HEK293 (cell line): ENCODE data around the gene GPR39.

Source experiments
- CTCF ChIA-PET: fragments of 350-600 bp; formaldehyde crosslinking; extraction: SDS; loops from one replicate; lab custom pipeline; 2021; ENCODE audit warnings: antibody characterized with exemption; lab: Yijun Ruan, JAX
- POLR2A ChIA-PET: fragments of 300-600 bp; formaldehyde crosslinking; extraction: SDS; loops from one replicate; lab custom pipeline; 2020; ENCODE audit warnings: antibody characterized with exemption, inconsistent platforms; lab: Yijun Ruan, JAX
- H3K27ac ChIP-seq: fragments of 200-500 bp; sonication (Bioruptor generic); 2 replicates; pipeline ENCODE4 v1.5.1; 2014; ENCODE audit warnings: low read depth, low read length, control low read depth, inconsistent platforms; ENCODE audit errors: extremely low read depth
- H3K36me3 ChIP-seq, 2 experiments: fragments of 200-500 bp in 1 of 2; sonication (Bioruptor generic) in 1 of 2; 1 replicate in 1 of 2; 2 replicates in 1 of 2; pipeline ENCODE4 v1.5.1; 2014 to 2017; ENCODE audit warnings: inconsistent platforms in 2 of 2, low read length in 2 of 2; ENCODE audit not compliant: control insufficient read depth in 2 of 2, insufficient read depth in 1 of 2
- H3K4me1 ChIP-seq: fragments of 200-500 bp; sonication (Bioruptor generic); 2 replicates; pipeline ENCODE4 v1.5.1; 2014; ENCODE audit warnings: mild to moderate bottlenecking, low read length, inconsistent platforms; ENCODE audit not compliant: control insufficient read depth, insufficient read depth
- H3K4me3 ChIP-seq: 2 replicates; pipeline ENCODE4 v1.5.1; 2011; ENCODE audit warnings: low read depth, mild to moderate bottlenecking, control low read depth, low read length, moderate library complexity
- H3K9me3 ChIP-seq: fragments of 200-500 bp; sonication (Bioruptor generic); 2 replicates; pipeline ENCODE4 v1.5.1; 2014; ENCODE audit warnings: low read depth, low read length, inconsistent platforms; ENCODE audit not compliant: control insufficient read depth, insufficient read depth
- BCL11B ChIP-seq: fragments of 450-650 bp; formaldehyde crosslinking; IDR thresholded peaks from 2 replicates; pipeline ENCODE4 v1.5.1; 2016; ENCODE audit warnings: low read depth, missing biosample characterization, missing genetic modification characterization
- HOXD13 ChIP-seq: sonication (generic); formaldehyde crosslinking; IDR thresholded peaks from 2 replicates; pipeline ENCODE4 v1.8.0; 2022; ENCODE audit warnings: missing genetic modification reagents, borderline replicate concordance
- KLF7 ChIP-seq: fragments of 450-650 bp; formaldehyde crosslinking; IDR thresholded peaks from 2 replicates; pipeline ENCODE4 v1.5.1; 2016; ENCODE audit warnings: missing biosample characterization, missing genetic modification characterization, borderline replicate concordance
- PRDM1 ChIP-seq: fragments of 450-650 bp; formaldehyde crosslinking; IDR thresholded peaks from 2 replicates; pipeline ENCODE4; 2016; ENCODE audit warnings: missing biosample characterization, missing genetic modification characterization
- RBAK ChIP-seq: fragments of 450-650 bp; formaldehyde crosslinking; IDR thresholded peaks from 2 replicates; pipeline ENCODE4 v1.5.1; 2016; ENCODE audit warnings: missing biosample characterization, missing genetic modification characterization
- WT1 ChIP-seq: fragments of 450-650 bp; formaldehyde crosslinking; IDR thresholded peaks from 2 replicates; pipeline ENCODE4 v1.5.1; 2016; ENCODE audit warnings: missing biosample characterization, missing genetic modification characterization
- YY2 ChIP-seq: fragments of 450-650 bp; formaldehyde crosslinking; IDR thresholded peaks from 2 replicates; pipeline ENCODE4 v1.5.1; 2016; ENCODE audit warnings: missing biosample characterization, missing genetic modification characterization
- ZBTB1 ChIP-seq: fragments of 450-650 bp; formaldehyde crosslinking; IDR thresholded peaks from 2 replicates; pipeline ENCODE4 v1.5.1; 2016; ENCODE audit warnings: missing biosample characterization, missing genetic modification characterization
- ZBTB48 ChIP-seq: fragments of 450-650 bp; formaldehyde crosslinking; IDR thresholded peaks from 2 replicates; pipeline ENCODE4 v1.5.1; 2016; ENCODE audit warnings: missing biosample characterization, missing genetic modification characterization
- ZNF157 ChIP-seq: fragments of 450-650 bp; formaldehyde crosslinking; IDR thresholded peaks from 2 replicates; pipeline ENCODE4 v1.5.1; 2016; ENCODE audit warnings: missing biosample characterization, missing genetic modification characterization
- ZNF16 ChIP-seq: fragments of 450-650 bp; formaldehyde crosslinking; IDR thresholded peaks from 2 replicates; pipeline ENCODE4 v1.5.1; 2016; ENCODE audit warnings: low read depth, missing biosample characterization, missing genetic modification characterization
- ZNF174 ChIP-seq: fragments of 450-650 bp; formaldehyde crosslinking; IDR thresholded peaks from 2 replicates; pipeline ENCODE4 v1.5.0; 2017; ENCODE audit warnings: missing biosample characterization, mild to moderate bottlenecking, missing genetic modification characterization
- ZNF175 ChIP-seq: fragments of 450-650 bp; formaldehyde crosslinking; IDR thresholded peaks from 2 replicates; pipeline ENCODE4 v1.5.1; 2016; ENCODE audit warnings: missing biosample characterization, missing genetic modification characterization
- ZNF221 ChIP-seq: fragments of 450-650 bp; formaldehyde crosslinking; IDR thresholded peaks from 2 replicates; pipeline ENCODE4 v1.5.1; 2017; ENCODE audit warnings: missing biosample characterization, missing genetic modification characterization, borderline replicate concordance
- ZNF239 ChIP-seq: fragments of 450-650 bp; formaldehyde crosslinking; IDR thresholded peaks from 2 replicates; pipeline ENCODE4 v1.5.1; 2016; ENCODE audit warnings: missing biosample characterization, missing genetic modification characterization
- ZNF266 ChIP-seq: fragments of 450-650 bp; formaldehyde crosslinking; IDR thresholded peaks from 2 replicates; pipeline ENCODE4 v1.5.1; 2016; ENCODE audit warnings: missing biosample characterization, missing genetic modification characterization, low read depth
- ZNF341 ChIP-seq: fragments of 450-650 bp; formaldehyde crosslinking; IDR thresholded peaks from 2 replicates; pipeline ENCODE4; 2016; ENCODE audit warnings: low read depth, missing biosample characterization, missing genetic modification characterization
- ZNF366 ChIP-seq: fragments of 450-650 bp; formaldehyde crosslinking; conservative IDR thresholded peaks from 2 replicates; pipeline ENCODE4 v1.5.1; 2016; ENCODE audit warnings: missing biosample characterization, missing genetic modification characterization
- ZNF391 ChIP-seq: fragments of 450-650 bp; formaldehyde crosslinking; IDR thresholded peaks from 2 replicates; pipeline ENCODE4 v1.5.1; 2016; ENCODE audit warnings: low read depth, missing biosample characterization, missing genetic modification characterization, borderline replicate concordance
- ZNF549 ChIP-seq: fragments of 450-650 bp; IDR thresholded peaks from 2 replicates; pipeline ENCODE4 v1.5.1; 2018; ENCODE audit warnings: missing biosample characterization, missing genetic modification characterization, mild to moderate bottlenecking, inconsistent platforms, moderate library complexity
- ZNF585B ChIP-seq: fragments of 450-650 bp; formaldehyde crosslinking; IDR thresholded peaks from 2 replicates; pipeline ENCODE4 v1.5.1; 2016; ENCODE audit warnings: missing biosample characterization, missing genetic modification characterization
- ZNF629 ChIP-seq: fragments of 450-650 bp; formaldehyde crosslinking; IDR thresholded peaks from 2 replicates; pipeline ENCODE4 v1.5.1; 2017; ENCODE audit warnings: missing biosample characterization, missing genetic modification characterization
- ZNF664 ChIP-seq: fragments of 450-650 bp; formaldehyde crosslinking; IDR thresholded peaks from 2 replicates; pipeline ENCODE4 v1.5.1; 2016; ENCODE audit warnings: missing biosample characterization, missing genetic modification characterization
- ZNF747 ChIP-seq: fragments of 450-650 bp; formaldehyde crosslinking; IDR thresholded peaks from 2 replicates; pipeline ENCODE4 v1.5.1; 2016; ENCODE audit warnings: missing biosample characterization, missing genetic modification characterization
- ZNF776 ChIP-seq: fragments of 450-650 bp; formaldehyde crosslinking; IDR thresholded peaks from 2 replicates; pipeline ENCODE4 v1.5.0; 2017; ENCODE audit warnings: missing biosample characterization, missing genetic modification characterization, borderline replicate concordance
- ZNF843 ChIP-seq: fragments of 450-650 bp; formaldehyde crosslinking; IDR thresholded peaks from 2 replicates; pipeline ENCODE4 v1.5.1; 2016; ENCODE audit warnings: missing biosample characterization, missing genetic modification characterization
- ZSCAN16 ChIP-seq: fragments of 450-650 bp; formaldehyde crosslinking; IDR thresholded peaks from 2 replicates; pipeline ENCODE4 v1.5.1; 2016; ENCODE audit warnings: missing biosample characterization, missing genetic modification characterization
- TF ChIP-seq, protein P1 (sequence below): sonication (generic); formaldehyde crosslinking; IDR thresholded peaks from 2 replicates; pipeline ENCODE4 v1.8.1; 2022; ENCODE audit warnings: mild to moderate bottlenecking, moderate library complexity, missing genetic modification reagents
- TF ChIP-seq, protein P2 (sequence below): fragments of 450-650 bp; formaldehyde crosslinking; optimal IDR thresholded peaks from 2 replicates; pipeline ENCODE3; 2016; ENCODE audit warnings: missing biosample characterization, mild to moderate bottlenecking, missing genetic modification characterization
- TF ChIP-seq, protein P3 (sequence below): IDR thresholded peaks from 2 replicates; pipeline ENCODE4 v1.6.1; 2011; ENCODE audit warnings: mild to moderate bottlenecking, low read depth, low read length, borderline replicate concordance
- TF ChIP-seq, protein P4 (sequence below): fragments of 450-650 bp; formaldehyde crosslinking; IDR thresholded peaks from 2 replicates; pipeline ENCODE4 v1.5.1; 2016; ENCODE audit warnings: missing biosample characterization, missing genetic modification characterization

GPR39 gene

DNA sequence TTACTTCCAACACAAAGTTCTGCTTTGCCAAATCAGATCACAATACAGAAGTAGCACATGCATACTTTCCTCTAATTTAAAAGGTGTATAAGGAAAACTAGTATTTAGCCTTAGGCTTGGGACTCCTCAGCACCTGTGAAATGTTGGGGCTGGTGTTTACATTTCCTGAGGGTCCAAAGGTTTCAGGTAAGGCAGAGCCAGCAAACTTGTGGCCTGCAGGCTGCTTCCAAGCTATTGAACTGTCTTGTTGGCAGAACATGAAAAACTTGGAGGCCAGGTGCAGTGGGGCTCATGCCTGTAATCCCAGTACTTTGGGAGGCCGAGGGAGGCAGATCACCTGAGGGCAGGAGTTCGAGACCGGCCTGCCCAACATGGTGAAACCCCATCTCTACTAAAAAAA is 26.5 kb upstream of the GPR39 start:
- Histone ChIP-seq H3K36me3 (no peaks in the 10 kb centered on the region), H3K9me3 (no peaks in the 10 kb centered on the region), H3K4me1 (no peaks in the 10 kb centered on the region), H3K27ac (no peak overlapping the region), H3K4me3 (no peak overlapping the region)
- no peak for TF ChIP-seq ZNF174 (tag by site-specific recombination)
- no peak for TF ChIP-seq ZNF175 (tag by site-specific recombination)
- TF ChIP-seq ZNF221 (tag by site-specific recombination): no peak
- no peak for TF ChIP-seq KLF7 (tag by site-specific recombination)
- TF ChIP-seq BCL11B: no peak
- TF ChIP-seq HOXD13 (CRISPR knock-in tag): no peak
- TF ChIP-seq ZNF747: no peak
- TF ChIP-seq ZNF157: no peak
- no peak for TF ChIP-seq PRDM1 (tag by site-specific recombination)
- TF ChIP-seq, protein P1, sequence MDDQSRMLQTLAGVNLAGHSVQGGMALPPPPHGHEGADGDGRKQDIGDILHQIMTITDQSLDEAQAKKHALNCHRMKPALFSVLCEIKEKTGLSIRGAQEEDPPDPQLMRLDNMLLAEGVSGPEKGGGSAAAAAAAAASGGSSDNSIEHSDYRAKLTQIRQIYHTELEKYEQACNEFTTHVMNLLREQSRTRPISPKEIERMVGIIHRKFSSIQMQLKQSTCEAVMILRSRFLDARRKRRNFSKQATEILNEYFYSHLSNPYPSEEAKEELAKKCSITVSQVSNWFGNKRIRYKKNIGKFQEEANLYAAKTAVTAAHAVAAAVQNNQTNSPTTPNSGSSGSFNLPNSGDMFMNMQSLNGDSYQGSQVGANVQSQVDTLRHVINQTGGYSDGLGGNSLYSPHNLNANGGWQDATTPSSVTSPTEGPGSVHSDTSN (CRISPR knock-in tag): no peak
- TF ChIP-seq, protein P2, sequence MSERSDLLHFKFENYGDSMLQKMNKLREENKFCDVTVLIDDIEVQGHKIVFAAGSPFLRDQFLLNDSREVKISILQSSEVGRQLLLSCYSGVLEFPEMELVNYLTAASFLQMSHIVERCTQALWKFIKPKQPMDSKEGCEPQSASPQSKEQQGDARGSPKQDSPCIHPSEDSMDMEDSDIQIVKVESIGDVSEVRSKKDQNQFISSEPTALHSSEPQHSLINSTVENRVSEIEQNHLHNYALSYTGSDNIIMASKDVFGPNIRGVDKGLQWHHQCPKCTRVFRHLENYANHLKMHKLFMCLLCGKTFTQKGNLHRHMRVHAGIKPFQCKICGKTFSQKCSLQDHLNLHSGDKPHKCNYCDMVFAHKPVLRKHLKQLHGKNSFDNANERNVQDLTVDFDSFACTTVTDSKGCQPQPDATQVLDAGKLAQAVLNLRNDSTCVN (tag by site-specific recombination): no peak
- TF ChIP-seq ZNF664 (tag by site-specific recombination): no peak
- TF ChIP-seq, protein P3, sequence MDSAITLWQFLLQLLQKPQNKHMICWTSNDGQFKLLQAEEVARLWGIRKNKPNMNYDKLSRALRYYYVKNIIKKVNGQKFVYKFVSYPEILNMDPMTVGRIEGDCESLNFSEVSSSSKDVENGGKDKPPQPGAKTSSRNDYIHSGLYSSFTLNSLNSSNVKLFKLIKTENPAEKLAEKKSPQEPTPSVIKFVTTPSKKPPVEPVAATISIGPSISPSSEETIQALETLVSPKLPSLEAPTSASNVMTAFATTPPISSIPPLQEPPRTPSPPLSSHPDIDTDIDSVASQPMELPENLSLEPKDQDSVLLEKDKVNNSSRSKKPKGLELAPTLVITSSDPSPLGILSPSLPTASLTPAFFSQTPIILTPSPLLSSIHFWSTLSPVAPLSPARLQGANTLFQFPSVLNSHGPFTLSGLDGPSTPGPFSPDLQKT: no peak
- TF ChIP-seq, protein P4, sequence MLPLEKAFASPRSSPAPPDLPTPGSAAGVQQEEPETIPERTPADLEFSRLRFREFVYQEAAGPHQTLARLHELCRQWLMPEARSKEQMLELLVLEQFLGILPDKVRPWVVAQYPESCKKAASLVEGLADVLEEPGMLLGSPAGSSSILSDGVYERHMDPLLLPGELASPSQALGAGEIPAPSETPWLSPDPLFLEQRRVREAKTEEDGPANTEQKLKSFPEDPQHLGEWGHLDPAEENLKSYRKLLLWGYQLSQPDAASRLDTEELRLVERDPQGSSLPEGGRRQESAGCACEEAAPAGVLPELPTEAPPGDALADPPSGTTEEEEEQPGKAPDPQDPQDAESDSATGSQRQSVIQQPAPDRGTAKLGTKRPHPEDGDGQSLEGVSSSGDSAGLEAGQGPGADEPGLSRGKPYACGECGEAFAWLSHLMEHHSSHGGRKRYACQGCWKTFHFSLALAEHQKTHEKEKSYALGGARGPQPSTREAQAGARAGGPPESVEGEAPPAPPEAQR: no peak
- no peak for TF ChIP-seq ZSCAN16 (tag by site-specific recombination)
- ChIA-PET POLR2A (no interaction called here), CTCF (no interaction called here)

DNA sequence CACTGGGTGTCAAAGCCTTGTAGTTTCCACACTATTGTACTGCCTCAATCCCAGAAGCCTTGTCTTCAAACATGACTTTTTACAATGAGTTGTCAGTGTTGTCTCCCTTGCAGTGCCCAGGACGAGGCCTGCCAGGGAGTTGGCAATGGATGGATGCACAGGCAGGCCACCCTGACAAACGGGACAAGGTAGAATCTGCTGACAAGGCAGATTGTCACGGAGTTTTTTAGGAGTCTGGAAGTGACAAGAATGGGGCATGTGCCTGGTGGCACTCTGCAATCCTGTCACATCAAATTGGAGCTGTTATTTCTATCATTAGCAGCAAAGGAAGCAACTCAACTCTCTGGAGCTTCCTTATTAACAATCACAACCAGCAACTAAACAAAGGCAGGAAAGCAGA is 25.2 kb upstream of the GPR39 start:
- H3K36me3 ChIP-seq: no peaks in the 10 kb centered on the region
- no peaks in the 10 kb centered on the region for H3K4me1 ChIP-seq
- H3K4me3 ChIP-seq: no peak overlapping the region
- ChIA-PET POLR2A (no interaction called here), CTCF (no interaction called here)
- TF ChIP-seq ZNF366 (tag by site-specific recombination): no peak
- H3K27ac ChIP-seq: no peak overlapping the region
- no peaks in the 10 kb centered on the region for H3K9me3 ChIP-seq

DNA sequence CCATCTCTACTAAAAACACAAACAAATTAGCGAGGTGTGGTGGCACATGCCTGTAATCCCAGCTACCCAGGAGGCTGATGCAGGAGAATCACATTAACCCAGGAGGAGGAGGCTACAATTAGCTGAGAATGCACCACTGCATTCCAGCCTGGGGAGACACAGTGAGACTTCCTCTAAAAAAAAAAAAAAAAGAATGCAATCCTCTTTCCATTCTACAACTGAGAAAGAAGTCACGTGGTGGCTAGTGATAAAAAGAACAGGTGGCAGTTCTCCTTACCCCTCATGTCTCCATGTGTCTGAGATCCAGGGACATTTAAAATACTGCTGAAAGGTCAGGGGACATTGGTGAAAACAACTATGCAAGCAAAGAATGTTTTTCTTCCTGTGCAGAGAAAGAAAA is 24.4 kb upstream of the GPR39 start:
- ChIA-PET POLR2A (no interaction called here), CTCF (interaction anchor here (0.6 kb wide), 1 partner anchor 361 kb away, joined by 3 read pairs; no protein-coding TSS in a partner anchor)
- Histone ChIP-seq H3K9me3 (no peaks in the 10 kb centered on the region), H3K4me1 (no peaks in the 10 kb centered on the region), H3K36me3 (no peaks in the 10 kb centered on the region), H3K27ac (no peak overlapping the region), H3K4me3 (no peak overlapping the region)
- TF ChIP-seq WT1 (tag by site-specific recombination) (no peak), ZNF366 (tag by site-specific recombination) (no peak), ZNF585B (tag by site-specific recombination) (no peak), ZNF843 (tag by site-specific recombination) (no peak), RBAK (tag by site-specific recombination) (no peak), ZBTB48 (no peak), ZNF174 (tag by site-specific recombination) (no peak), ZNF239 (tag by site-specific recombination) (no peak), ZNF776 (tag by site-specific recombination) (no peak), ZNF341 (no peak), ZNF391 (tag by site-specific recombination) (no peak), ZNF629 (no peak), ZNF266 (no peak), ZNF16 (no peak), ZNF549 (tag by site-specific recombination) (no peak), ZBTB1 (tag by site-specific recombination) (no peak), YY2 (tag by site-specific recombination) (no peak)
